ENCODE measurements around the gene DYNLT5. TPM values are rescaled to one million over a fixed set of nuclear protein-coding genes. Genes with fewer than 3 reads are reported as not detected.
"Not testable (repeated sequence)": the region's sequence is repeated elsewhere in the genome, so short reads cannot be mapped to it uniquely, and the experiment has no call there.

DYNLT5 gene
- total RNA-seq, 1 experiment from 2014 or later: not detected

- ChIA-PET CTCF (no interaction called here), POLR2A (ENCODE audit: unreplicated experiment) (no interaction called here)
Observed at GRCh38 chr1:66778969-66779368, 26.7 kb downstream of the DYNLT5 start.

DNA sequence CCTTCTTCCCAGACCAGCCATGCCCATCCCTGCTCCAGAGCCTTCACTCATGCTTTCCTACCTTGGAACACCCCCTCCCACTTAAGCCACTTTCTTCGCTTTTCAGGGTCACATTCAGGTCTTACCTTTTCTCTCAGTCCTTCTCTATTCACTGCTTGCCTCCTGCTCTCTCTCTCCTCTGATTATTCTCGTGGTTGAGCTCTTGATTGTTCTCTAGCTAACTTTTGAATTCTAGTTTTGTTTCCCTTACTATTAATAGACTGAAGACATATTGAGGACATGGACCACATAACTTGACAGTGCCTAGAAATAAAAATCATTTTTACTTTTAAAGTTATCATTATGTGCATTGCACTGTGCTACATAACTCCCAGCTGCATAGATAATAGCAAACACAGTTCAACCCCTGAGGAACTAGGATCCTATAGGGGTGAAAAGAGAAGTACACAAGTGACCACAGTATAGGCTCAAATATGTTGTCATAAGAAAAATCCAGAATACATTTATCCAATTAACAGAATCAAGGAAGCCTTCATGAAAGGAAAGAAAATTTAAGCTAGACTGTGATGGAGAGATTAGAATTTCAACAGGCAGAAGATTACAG is 27.3 kb downstream of the DYNLT5 start:
- H3K79me2 ChIP-seq (ENCODE audit: low read length): no peaks in the 10 kb centered on the region
- no TSS peak for BruUV-seq (replicated peaks)
- no peak overlapping the region for H3K9ac ChIP-seq (ENCODE audit: low read length)
- H3K4me1 ChIP-seq (ENCODE audit: insufficient read depth, low read length): no peaks in the 10 kb centered on the region
- H3K4me3 ChIP-seq (ENCODE audit: low read length): no peak overlapping the region
- ChIA-PET CTCF (no interaction called here), POLR2A (ENCODE audit: unreplicated experiment) (no interaction called here)
- no peaks in the 10 kb centered on the region for H3K36me3 ChIP-seq (ENCODE audit: low read depth, low read length)
- no peak overlapping the region for H2AFZ ChIP-seq (ENCODE audit: low read length)
- no peak overlapping the region for H3K4me2 ChIP-seq (ENCODE audit: low read length)
- ATAC-seq (no peak), DNase-seq (no peak)
- no peaks in the 10 kb centered on the region for H3F3A ChIP-seq (ENCODE audit: low read length, unreplicated experiment)
- H3K9me3 ChIP-seq (ENCODE audit: low read length): no peaks in the 10 kb centered on the region
- H3K9me2 ChIP-seq (replicated peaks; ENCODE audit: low read length): no peaks in the 10 kb centered on the region
- intact Hi-C loops (cut with micrococcal nuclease): no loop called here
- TF ChIP-seq EZH2 (IDR thresholded peaks at IDR 0.05; ENCODE audit: low read length, unreplicated experiment): no peak
- TF ChIP-seq, protein P1, sequence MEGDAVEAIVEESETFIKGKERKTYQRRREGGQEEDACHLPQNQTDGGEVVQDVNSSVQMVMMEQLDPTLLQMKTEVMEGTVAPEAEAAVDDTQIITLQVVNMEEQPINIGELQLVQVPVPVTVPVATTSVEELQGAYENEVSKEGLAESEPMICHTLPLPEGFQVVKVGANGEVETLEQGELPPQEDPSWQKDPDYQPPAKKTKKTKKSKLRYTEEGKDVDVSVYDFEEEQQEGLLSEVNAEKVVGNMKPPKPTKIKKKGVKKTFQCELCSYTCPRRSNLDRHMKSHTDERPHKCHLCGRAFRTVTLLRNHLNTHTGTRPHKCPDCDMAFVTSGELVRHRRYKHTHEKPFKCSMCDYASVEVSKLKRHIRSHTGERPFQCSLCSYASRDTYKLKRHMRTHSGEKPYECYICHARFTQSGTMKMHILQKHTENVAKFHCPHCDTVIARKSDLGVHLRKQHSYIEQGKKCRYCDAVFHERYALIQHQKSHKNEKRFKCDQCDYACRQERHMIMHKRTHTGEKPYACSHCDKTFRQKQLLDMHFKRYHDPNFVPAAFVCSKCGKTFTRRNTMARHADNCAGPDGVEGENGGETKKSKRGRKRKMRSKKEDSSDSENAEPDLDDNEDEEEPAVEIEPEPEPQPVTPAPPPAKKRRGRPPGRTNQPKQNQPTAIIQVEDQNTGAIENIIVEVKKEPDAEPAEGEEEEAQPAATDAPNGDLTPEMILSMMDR (conservative IDR thresholded peaks at IDR 0.05; ENCODE audit: low read depth, low read length): no peak
- no peak for TF ChIP-seq EZH2phosphoT487 (IDR thresholded peaks at IDR 0.05; ENCODE audit: borderline replicate concordance, low read length)
- peaks cover 45% of the 10 kb centered on the region for H3K27me3 ChIP-seq (ENCODE audit: low read length)
- H4K20me1 ChIP-seq (ENCODE audit: low read length): no peaks in the 10 kb centered on the region
- no peak overlapping the region for H3K27ac ChIP-seq (ENCODE audit: low read length)

More at GRCh38 chr1:66778969-66779368, 26.7 kb downstream of the DYNLT5 start:
- no peak overlapping the region for H2AFZ ChIP-seq (ENCODE audit: low read length)
- H3K36me3 ChIP-seq (ENCODE audit: low read depth, low read length): no peaks in the 10 kb centered on the region
- no peak for TF ChIP-seq EZH2phosphoT487 (IDR thresholded peaks at IDR 0.05; ENCODE audit: borderline replicate concordance, low read length)
- TF ChIP-seq EZH2 (IDR thresholded peaks at IDR 0.05; ENCODE audit: low read length, unreplicated experiment): no peak
- TF ChIP-seq, protein P1 (conservative IDR thresholded peaks at IDR 0.05; ENCODE audit: low read depth, low read length): no peak
- intact Hi-C loops (cut with micrococcal nuclease): no loop called here
- peaks cover 45% of the 10 kb centered on the region for H3K27me3 ChIP-seq (ENCODE audit: low read length)
- no peaks in the 10 kb centered on the region for H4K20me1 ChIP-seq (ENCODE audit: low read length)
- no peak overlapping the region for H3K4me3 ChIP-seq (ENCODE audit: low read length)
- no peaks in the 10 kb centered on the region for H3K9me3 ChIP-seq (ENCODE audit: low read length)
- no peak overlapping the region for H3K9ac ChIP-seq (ENCODE audit: low read length)
- H3K27ac ChIP-seq (ENCODE audit: low read length): no peak overlapping the region
- no peak for ATAC-seq
- H3K79me2 ChIP-seq (ENCODE audit: low read length): no peaks in the 10 kb centered on the region
- DNase-seq: no peak
- H3F3A ChIP-seq (ENCODE audit: low read length, unreplicated experiment): no peaks in the 10 kb centered on the region
- H3K9me2 ChIP-seq (replicated peaks; ENCODE audit: low read length): no peaks in the 10 kb centered on the region
- H3K4me2 ChIP-seq (ENCODE audit: low read length): no peak overlapping the region
- no peaks in the 10 kb centered on the region for H3K4me1 ChIP-seq (ENCODE audit: insufficient read depth, low read length)
- no TSS peak for BruUV-seq (replicated peaks)

DNA sequence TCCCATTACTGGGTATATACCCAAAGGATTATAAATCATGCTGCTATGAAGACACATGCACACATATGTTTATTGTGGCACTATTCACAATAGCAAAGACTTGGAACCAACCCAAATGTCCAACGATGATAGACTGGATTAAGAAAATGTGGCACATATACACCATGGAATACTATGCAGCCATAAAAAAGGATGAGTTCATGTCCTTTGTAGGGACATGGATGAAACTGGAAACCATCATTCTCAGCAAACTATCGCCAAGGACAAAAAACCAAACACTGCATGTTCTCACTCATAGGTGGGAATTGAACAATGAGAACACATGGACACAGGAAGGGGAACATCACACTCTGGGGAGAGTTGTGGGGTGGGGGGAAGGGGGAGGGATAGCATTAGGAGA is 33.5 kb downstream of the DYNLT5 start:
- H3K9ac ChIP-seq (ENCODE audit: low read length); H2AFZ ChIP-seq (ENCODE audit: low read length); H3K9me2 ChIP-seq (replicated peaks; ENCODE audit: low read length); H3K27ac ChIP-seq (ENCODE audit: low read length); ATAC-seq; BruUV-seq (replicated peaks); H3K27me3 ChIP-seq (ENCODE audit: low read length); H3F3A ChIP-seq (ENCODE audit: low read length, unreplicated experiment); H3K79me2 ChIP-seq (ENCODE audit: low read length); DNase-seq; CTCF ChIA-PET; H3K4me1 ChIP-seq (ENCODE audit: insufficient read depth, low read length); H4K20me1 ChIP-seq (ENCODE audit: low read length); H3K9me3 ChIP-seq (ENCODE audit: low read length); POLR2A ChIA-PET (ENCODE audit: unreplicated experiment); intact Hi-C loops (cut with micrococcal nuclease); H3K4me3 ChIP-seq (ENCODE audit: low read length); H3K4me2 ChIP-seq (ENCODE audit: low read length); H3K36me3 ChIP-seq (ENCODE audit: low read depth, low read length): not testable (repeated sequence)
